GM21528 (cell line): Measurements from ENCODE around the gene CUX1.
"Not testable (repeated sequence)": the region's sequence is repeated elsewhere in the genome, so short reads cannot be mapped to it uniquely, and the experiment has no call there.

ENCODE experiments used
- ATAC-seq: cut with Tn5 transposase; IDR thresholded peaks from one replicate; pipeline ENCODE4 v1.9.1; 2021; ENCODE audit warnings: mild to moderate bottlenecking, moderate library complexity; ENCODE audit not compliant: unreplicated experiment, low FRiP score

Gene CUX1

GRCh38 chr7:102019461-102019860 is 202.0 kb downstream of the CUX1 start:
- ATAC-seq: no peak

DNA sequence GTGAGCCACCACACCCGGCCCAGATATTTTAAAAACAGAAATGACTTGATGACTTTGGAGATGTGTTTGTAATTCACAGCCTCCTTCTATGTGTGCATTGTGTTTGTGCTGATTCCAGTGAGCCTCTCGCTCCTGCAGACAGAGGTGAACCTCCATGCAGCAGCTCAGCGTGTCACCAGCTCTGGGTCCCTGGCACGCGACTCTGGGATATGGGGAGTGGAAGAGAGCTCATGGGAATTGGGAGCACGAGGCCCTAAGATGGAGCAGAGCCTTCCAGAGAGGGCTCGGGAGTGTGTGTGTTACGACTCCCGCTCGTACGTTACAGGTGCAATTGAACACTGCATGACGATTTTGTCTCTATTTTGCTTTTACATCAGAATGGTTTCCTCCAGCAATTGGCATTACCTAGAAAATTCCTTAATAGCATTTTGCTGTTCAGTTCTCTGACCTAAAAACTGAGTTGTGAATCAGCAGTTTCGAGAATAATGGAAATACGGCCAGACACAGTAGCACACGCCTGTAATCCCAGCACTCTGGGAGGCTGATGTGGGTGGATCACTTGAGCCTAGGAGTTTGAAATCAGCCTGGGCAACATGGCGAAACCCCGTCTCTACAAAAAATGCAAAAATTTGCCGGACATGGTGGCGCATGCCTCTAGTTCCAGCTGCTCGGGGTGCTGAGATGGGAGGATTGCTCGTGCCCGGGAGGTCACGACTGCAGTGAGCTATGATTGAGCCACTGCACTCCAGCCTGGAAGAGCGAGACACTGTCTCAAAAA is 204.6 kb downstream of the CUX1 start:
- no peak for ATAC-seq

- no peak for ATAC-seq
These were observed 206.8 kb downstream of the CUX1 start for GRCh38 chr7:102024005-102024768.

DNA sequence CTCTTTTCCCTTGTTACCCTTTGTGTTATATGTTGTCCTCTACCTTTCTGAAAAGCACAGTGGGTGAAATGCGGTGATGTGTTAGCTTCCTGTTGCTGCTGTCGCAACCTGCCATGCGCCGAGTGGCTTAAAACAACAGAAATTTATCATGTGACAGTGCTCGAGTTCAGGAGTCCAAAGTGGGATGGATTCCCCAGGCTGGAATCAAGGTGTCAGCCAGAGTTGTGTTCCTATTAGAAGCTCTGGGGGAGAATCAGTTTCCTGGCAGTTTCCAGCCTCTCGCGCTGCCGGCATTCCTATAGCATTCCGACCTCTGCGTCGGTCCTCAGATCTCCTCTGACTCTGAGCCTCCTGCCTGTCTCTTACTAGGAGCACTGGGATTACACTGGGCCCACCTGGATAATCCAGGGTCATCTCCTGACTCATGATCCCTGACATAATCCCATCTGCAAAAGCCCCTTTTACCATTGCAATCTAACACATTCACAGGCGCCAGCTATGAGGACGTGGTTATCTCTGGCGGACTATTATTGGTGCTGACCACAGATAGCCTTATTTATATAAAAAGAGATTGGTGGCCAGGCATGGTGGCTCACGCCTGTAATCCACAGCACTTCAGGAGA is 207.5 kb downstream of the CUX1 start:
- no peak for ATAC-seq

GRCh38 chr7:102025777-102026176 is 208.4 kb downstream of the CUX1 start:
- not testable (repeated sequence) for ATAC-seq

DNA sequence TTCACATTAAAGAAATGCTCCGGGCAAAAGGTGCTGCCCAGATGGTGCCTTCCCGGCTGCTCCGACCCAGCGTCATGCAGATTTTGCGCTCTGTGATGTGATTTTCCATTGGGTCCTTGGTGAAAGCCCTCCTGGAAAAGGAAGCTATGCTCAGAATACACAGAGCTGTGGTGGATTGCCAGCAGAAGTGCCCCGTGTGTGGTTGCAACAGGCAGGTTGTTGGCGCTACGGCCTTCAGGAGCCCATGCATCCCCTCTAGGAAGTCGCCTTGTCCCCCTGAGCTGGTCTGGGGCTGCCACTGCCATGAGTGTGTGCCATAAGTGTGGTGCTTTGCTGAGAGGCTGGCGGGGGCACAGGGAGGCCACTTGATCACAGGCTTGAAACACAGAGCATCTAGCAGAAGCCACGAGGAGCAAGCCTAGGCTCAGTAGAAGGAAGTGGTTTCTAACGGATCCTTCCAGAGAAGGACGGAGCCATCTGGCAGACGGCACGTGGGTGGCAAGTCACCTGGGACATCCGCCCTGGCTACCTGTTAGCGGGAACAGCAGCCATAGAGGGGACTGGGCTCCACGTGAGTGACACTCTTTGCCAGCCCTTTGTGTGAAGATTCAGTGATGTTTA is 210.9 kb downstream of the CUX1 start:
- ATAC-seq: no peak

DNA sequence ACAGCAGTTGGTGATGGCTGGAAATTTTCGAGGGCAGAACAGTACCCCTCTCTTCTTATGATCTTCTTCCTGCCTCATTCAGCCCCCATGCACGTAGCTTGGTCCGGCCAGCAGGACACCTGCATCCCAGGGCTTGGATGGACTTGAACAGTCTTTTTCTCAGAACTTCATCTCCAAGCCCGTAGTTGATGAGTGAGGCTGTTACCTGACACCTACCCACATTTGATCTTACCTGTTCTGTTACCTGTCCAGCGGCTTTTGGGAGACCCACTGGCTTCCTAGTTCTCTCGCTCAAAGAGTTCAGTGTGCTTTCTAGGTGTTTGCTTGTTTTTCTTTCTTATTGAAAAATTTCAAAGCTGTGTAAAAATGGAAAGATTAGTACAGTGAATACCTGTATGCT is 212.2 kb downstream of the CUX1 start:
- no peak for ATAC-seq

DNA sequence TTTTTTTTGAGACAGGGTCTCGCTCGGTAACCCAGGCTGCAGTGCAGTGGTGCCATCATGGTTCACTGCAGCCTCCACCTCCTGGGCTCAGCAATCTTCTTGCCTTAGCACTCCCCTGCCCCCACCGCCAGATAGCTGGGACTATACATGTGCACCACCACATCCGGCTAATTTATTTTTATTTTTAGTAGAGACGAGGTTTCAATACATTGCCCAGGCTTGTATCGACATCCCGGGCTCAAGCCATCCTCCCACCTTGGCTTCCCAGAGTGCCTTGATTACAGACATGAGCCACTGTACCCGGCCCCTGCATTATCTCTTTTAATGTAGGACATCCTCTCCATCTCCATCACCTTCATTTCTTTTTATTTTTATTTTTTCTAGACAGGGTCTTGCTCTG is 213.3 kb downstream of the CUX1 start:
- no peak for ATAC-seq

DNA sequence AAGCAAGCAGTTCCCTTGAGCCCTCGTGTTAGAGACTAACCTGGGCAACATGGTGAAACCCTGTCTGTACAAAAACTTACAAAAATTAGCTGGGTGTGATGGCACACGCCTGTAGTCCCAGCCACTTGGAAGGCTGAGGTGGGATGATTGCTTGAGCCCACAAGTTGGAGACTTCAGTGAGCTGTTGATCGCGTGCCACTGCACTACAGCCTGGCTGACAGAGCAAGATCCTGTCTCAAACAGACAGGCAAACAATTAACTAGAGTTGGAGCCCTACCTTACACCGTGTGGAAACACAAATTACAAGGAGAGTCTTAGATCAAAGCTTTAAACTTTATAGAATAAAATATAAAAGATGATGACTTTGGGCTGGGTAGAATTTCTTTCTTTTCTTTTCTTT is 219.5 kb downstream of the CUX1 start:
- no peak for ATAC-seq

DNA sequence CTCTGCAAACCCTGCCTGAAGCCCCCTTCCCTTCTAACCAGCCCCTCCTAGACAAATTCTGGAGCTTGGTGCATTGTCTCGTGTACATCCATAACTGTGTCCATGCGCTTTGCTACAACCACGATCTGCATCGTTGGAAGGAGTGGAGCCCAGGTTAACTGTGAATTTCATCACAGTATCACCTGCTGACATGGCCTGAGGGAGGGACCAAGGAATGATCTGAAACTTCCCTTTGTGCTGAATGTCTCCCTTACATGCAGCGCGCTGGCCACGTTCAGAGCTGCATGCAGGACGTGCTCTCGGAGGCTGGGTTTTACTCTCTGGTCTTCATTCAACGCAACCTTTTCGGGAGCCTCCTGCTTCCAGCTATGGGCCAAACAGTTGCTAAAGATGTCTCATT is 222.3 kb downstream of the CUX1 start:
- ATAC-seq: no peak

- ATAC-seq: no peak
These were observed 223.1 kb downstream of the CUX1 start for GRCh38 chr7:102040569-102040968.

- no peak for ATAC-seq
These were observed 224.7 kb downstream of the CUX1 start for GRCh38 chr7:102042016-102042656.

DNA sequence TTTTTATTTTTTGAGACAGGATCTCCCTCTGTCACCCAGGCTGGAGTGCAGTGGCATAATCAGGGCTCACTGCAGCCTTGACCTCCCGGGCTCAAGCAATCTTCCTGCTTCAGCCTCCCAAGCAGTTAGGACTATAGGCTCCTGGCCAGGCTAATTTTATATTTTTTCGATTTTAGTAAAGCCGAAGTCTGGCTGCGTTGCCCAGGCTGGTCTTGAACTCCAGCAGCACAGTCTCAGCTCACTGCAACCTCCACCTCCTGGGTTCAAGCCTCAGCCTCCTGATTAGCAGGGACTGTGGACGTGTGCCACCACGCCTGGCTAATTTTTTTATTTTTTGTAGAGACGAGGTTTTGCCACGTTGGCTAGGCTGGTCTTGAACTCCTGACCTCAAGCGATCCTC is 225.4 kb downstream of the CUX1 start:
- ATAC-seq: not testable (repeated sequence)

DNA sequence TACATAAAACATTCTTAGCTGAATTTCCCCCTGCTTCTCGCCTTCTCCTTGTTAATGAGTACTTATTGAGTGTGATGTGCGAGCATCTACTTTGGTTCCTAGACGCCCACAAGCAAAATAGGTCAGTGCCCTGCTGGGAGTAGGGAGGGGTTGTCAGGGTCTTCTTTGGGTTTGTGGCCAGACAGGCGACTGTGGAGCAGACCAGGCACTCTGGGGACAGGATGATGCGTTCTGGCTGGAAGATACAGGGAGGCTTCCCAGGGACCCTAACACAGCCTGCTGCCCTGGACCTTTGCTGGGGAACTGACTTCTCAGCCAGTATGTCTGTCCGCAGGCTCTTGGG is 227.2 kb downstream of the CUX1 start:
- no peak for ATAC-seq

DNA sequence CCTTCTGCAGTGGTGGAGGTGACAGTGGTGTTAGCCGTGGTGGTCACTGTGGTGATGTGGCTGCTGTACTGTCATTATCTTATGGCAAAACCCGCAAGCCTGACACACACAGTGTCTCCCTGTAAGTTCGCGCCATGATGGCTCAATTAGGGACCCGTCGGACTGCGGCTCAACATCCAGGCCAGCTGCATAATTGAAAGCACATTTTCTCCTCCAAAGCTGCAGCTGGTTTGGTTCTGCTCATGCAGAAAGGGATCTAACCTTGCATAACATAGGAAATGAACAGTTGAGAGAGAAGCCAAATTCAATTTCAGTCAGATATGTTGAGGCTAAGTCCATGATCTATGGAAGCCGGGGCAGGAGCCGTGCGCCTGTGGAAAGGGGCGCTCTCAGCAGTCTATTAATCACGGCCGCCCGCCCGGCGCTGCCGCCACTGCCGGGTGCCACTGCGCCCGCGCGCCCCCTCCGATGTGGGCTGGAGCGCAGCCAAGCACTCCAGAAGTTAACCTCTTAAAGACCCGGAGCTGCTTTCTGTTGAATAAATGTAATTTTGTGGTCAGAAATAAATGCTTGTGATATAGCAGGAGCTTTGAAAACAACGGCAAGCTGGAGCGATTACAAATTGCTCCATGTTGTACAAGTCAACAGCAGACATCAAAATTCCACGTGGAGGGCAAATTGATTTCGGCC is 227.7 kb downstream of the CUX1 start:
- no peak for ATAC-seq

GRCh38 chr7:102045681-102046372 is 228.4 kb downstream of the CUX1 start:
- ATAC-seq: no peak

GRCh38 chr7:102046373-102047117 is 229.1 kb downstream of the CUX1 start:
- no peak for ATAC-seq

GRCh38 chr7:102047167-102047566 is 229.7 kb downstream of the CUX1 start:
- no peak for ATAC-seq

- ATAC-seq: no peak
These were observed 232.3 kb downstream of the CUX1 start for GRCh38 chr7:102049765-102050164.
